GM12873 (cell line): ENCODE measurements around the gene APBA3.

Source experiments
- CTCF ChIP-seq: IDR thresholded peaks from 2 replicates; pipeline ENCODE4 v1.5.1; 2012; ENCODE audit warnings: low read depth, mild to moderate bottlenecking, moderate library complexity, low read length, control low read depth; ENCODE audit not compliant: insufficient read depth; ENCODE audit errors: missing control alignments

APBA3 gene

GRCh38 chr19:3785451-3785937 is 24.0 kb upstream of the APBA3 start:
- TF ChIP-seq CTCF = no peak

- TF ChIP-seq CTCF = no peak
Measured at GRCh38 chr19:3784607-3785450, 23.3 kb upstream of the APBA3 start.

- TF ChIP-seq CTCF = peak; percentile 45
Measured at GRCh38 chr19:3783660-3784584, 22.4 kb upstream of the APBA3 start.

GRCh38 chr19:3782903-3783302 is 21.4 kb upstream of the APBA3 start:
- no peak for TF ChIP-seq CTCF

- no peak for TF ChIP-seq CTCF
Measured at GRCh38 chr19:3782330-3782729, 20.8 kb upstream of the APBA3 start.

GRCh38 chr19:3781603-3782002 is 20.1 kb upstream of the APBA3 start:
- no peak for TF ChIP-seq CTCF

- TF ChIP-seq CTCF = no peak
Measured at GRCh38 chr19:3780786-3781304, 19.4 kb upstream of the APBA3 start.
